Astrocyte of the spinal cord (primary cell): Measurements from ENCODE around the gene DPP6.

Source experiments
- DNase-seq: peaks from one replicate; pipeline ENCODE4 v3.0.0; 2011; ENCODE audit warnings: low read depth, low spot score
- H3K4me3 ChIP-seq: 2 replicates; pipeline ENCODE4 v1.5.1; 2011; ENCODE audit warnings: low read depth, mild to moderate bottlenecking, low read length, moderate library complexity
- CTCF ChIP-seq: IDR thresholded peaks from 2 replicates; pipeline ENCODE4 v1.5.1; 2012; ENCODE audit warnings: low read depth, mild to moderate bottlenecking, low read length, inconsistent platforms
- in situ Hi-C: cut with HindIII; loops from 2 replicates; pipeline ENCODE4 v1.10.0; 2017; ENCODE audit warnings: low sequenced_read_pairs

DPP6 gene

GRCh38 chr7:154252046-154252445, 199.8 kb downstream of the DPP6 start:
- in situ Hi-C loops = no loop called here
- no peak overlapping the region for H3K4me3 ChIP-seq
- DNase-seq = no peak
- no peak for TF ChIP-seq CTCF

- no peak overlapping the region for H3K4me3 ChIP-seq
- DNase-seq = no peak
- no peak for TF ChIP-seq CTCF
- in situ Hi-C loops = no loop called here
Observed at GRCh38 chr7:154253810-154254209, 201.6 kb downstream of the DPP6 start.

GRCh38 chr7:154255324-154255723, 203.1 kb downstream of the DPP6 start:
- in situ Hi-C loops = no loop called here
- no peak overlapping the region for H3K4me3 ChIP-seq
- no peak for TF ChIP-seq CTCF
- no peak for DNase-seq

GRCh38 chr7:154256150-154256549, 204.0 kb downstream of the DPP6 start:
- DNase-seq = no peak
- no peak for TF ChIP-seq CTCF
- H3K4me3 ChIP-seq = no peak overlapping the region
- in situ Hi-C loops = no loop called here

- TF ChIP-seq CTCF = no peak
- no peak for DNase-seq
- in situ Hi-C loops = no loop called here
- H3K4me3 ChIP-seq = no peak overlapping the region
Observed at GRCh38 chr7:154259396-154259795, 207.2 kb downstream of the DPP6 start.

- no peak overlapping the region for H3K4me3 ChIP-seq
- in situ Hi-C loops = no loop called here
- no peak for TF ChIP-seq CTCF
- no peak for DNase-seq
Observed at GRCh38 chr7:154287356-154287755, 235.2 kb downstream of the DPP6 start.

- DNase-seq = no peak
- H3K4me3 ChIP-seq = no peak overlapping the region
- in situ Hi-C loops = no loop called here
- no peak for TF ChIP-seq CTCF
Observed at GRCh38 chr7:154289119-154289518, 236.9 kb downstream of the DPP6 start.
